Prostate gland (tissue), 2 donors: ENCODE data around the gene RPL15. TPM values are rescaled to one million over a fixed set of nuclear protein-coding genes. Genes with fewer than 3 reads are reported as not detected.

Source experiments
- DNase-seq: peaks from one replicate; pipeline ENCODE4 v3.0.0-alpha.2; 2019; ENCODE audit warnings: low spot score
- H3K27ac ChIP-seq, 2 donors: fragments of 200-600 bp; sonication (generic); 2 replicates each; pipeline ENCODE4 v1.5.1; 2017 to 2019
- H3K27me3 ChIP-seq: fragments of 200-600 bp; sonication (generic); replicated peaks from 2 replicates; pipeline ENCODE4 v1.5.1; 2019; ENCODE audit not compliant: insufficient read depth
- H3K36me3 ChIP-seq, 2 donors: fragments of 200-600 bp; sonication (generic); 1 replicate in 1 of 2; 2 replicates in 1 of 2; pipeline versions ENCODE4 v1.5.1 to v1.8.1; 2017 to 2019
- H3K4me1 ChIP-seq: fragments of 200-600 bp; sonication (generic); replicated peaks from 2 replicates; pipeline ENCODE4 v1.5.1; 2019
- H3K4me3 ChIP-seq, 2 donors: fragments of 200-600 bp; sonication (generic); 2 replicates each; pipeline ENCODE4 v1.5.1; 2017 to 2019
- H3K9me3 ChIP-seq: fragments of 200-600 bp; sonication (generic); 2 replicates; pipeline ENCODE4 v1.5.1; 2017
- POLR2A ChIP-seq: fragments of 450-650 bp; IDR thresholded peaks from one replicate; pipeline ENCODE4 v1.6.1; 2016; ENCODE audit warnings: antibody characterized with exemption, mild to moderate bottlenecking
- POLR2AphosphoS5 ChIP-seq: sonication (generic); formaldehyde crosslinking; IDR thresholded peaks from one replicate; pipeline ENCODE4 v1.6.1; 2017; ENCODE audit warnings: antibody characterized with exemption
- WGBS: methylation state at CpG from one replicate; pipeline ENCODE4 v1.1.5; 2018; 5-methylcytosine and 5-hydroxymethylcytosine counted together
- intact Hi-C: fragments of 100-400 bp; cut with DNase I; formaldehyde crosslinking; loops from one replicate; pipeline ENCODE4 v1.14.2; 2022
- total RNA-seq, 2 donors: library from RNA; depleted of rRNA; stranded (reverse); fragments of >200 nt; gene quantifications; one replicate each; pipeline ENCODE4 v1.1.0, GENCODE V29; 2016
- TF ChIP-seq, protein P1 (sequence below), 4 experiments: fragments of 200-600 bp in 2 of 4; fragments of 450-650 bp in 2 of 4; sonication (generic) in 2 of 4; IDR thresholded peaks; 1 replicate in 3 of 4; 2 replicates in 1 of 4; pipeline ENCODE4 v1.5.1; 2016 to 2019; ENCODE audit warnings: antibody characterized with exemption in 4 of 4, mild to moderate bottlenecking in 2 of 4, moderate library complexity in 2 of 4

RPL15 gene
- total RNA-seq, 2 donors from 2014 or later: 2,124 to 2,276 TPM

DNA sequence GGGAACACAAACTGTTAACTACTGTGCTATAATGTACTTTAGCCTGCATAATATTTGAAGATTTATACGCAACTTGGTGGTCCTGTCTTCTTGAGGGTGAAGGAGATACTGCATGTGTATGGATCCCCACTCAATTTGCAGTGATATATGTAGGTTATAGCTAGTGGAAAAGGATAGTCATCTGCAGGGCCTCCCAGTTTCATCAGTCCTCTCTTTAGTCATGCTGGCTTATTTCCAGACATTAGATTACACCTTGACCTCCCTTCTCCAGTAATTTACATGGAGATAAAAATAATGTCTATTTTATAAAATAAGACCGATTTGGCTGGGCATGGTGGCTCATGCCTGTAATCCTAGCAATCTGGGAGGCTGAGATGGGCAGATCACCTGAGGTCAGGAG is 31.8 kb downstream of the RPL15 start:
- peaks cover 8% of the 10 kb centered on the region for H3K4me1 ChIP-seq
- H3K9me3 ChIP-seq: no peaks in the 10 kb centered on the region
- no peaks in the 10 kb centered on the region for H3K36me3 ChIP-seq
- TF ChIP-seq, protein P1, sequence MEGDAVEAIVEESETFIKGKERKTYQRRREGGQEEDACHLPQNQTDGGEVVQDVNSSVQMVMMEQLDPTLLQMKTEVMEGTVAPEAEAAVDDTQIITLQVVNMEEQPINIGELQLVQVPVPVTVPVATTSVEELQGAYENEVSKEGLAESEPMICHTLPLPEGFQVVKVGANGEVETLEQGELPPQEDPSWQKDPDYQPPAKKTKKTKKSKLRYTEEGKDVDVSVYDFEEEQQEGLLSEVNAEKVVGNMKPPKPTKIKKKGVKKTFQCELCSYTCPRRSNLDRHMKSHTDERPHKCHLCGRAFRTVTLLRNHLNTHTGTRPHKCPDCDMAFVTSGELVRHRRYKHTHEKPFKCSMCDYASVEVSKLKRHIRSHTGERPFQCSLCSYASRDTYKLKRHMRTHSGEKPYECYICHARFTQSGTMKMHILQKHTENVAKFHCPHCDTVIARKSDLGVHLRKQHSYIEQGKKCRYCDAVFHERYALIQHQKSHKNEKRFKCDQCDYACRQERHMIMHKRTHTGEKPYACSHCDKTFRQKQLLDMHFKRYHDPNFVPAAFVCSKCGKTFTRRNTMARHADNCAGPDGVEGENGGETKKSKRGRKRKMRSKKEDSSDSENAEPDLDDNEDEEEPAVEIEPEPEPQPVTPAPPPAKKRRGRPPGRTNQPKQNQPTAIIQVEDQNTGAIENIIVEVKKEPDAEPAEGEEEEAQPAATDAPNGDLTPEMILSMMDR (IDR thresholded peaks at IDR 0.05): no peak
- no peak for TF ChIP-seq POLR2AphosphoS5
- TF ChIP-seq POLR2A: no peak
- DNase-seq: no peak
- H3K27me3 ChIP-seq: no peaks in the 10 kb centered on the region
- H3K27ac ChIP-seq: no peak overlapping the region
- H3K4me3 ChIP-seq: no peak overlapping the region
- intact Hi-C loops: no loop called here
- WGBS: 77% methylated on average over 2 of the region's 2 CpGs

DNA sequence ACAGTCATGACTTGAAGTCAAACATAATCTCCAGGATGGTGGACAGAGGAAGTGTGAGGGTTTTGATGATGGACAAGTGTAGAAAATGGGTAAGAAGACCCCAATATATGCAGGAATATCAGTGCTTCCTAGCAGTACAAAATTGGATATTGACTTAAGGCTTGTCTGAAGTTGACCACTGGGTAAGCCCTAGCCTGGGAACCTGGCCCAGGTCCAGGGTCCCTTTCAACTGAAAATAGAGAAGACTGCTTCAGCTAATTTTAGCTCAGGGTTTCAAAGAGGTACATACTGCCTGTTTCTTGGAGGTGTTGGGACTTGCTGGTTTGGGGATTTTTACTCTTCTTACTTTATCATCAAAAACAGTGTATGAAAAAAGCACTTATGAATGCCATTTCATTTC is 32.9 kb downstream of the RPL15 start:
- Histone ChIP-seq H3K4me3 (no peak overlapping the region), H3K4me1 (peaks cover 8% of the 10 kb centered on the region), H3K36me3 (no peaks in the 10 kb centered on the region), H3K9me3 (no peaks in the 10 kb centered on the region), H3K27me3 (no peaks in the 10 kb centered on the region), H3K27ac (peak overlapping the region; percentile 11 to 16)
- no peak for DNase-seq
- intact Hi-C loops: no loop called here
- TF ChIP-seq POLR2AphosphoS5: no peak

DNA sequence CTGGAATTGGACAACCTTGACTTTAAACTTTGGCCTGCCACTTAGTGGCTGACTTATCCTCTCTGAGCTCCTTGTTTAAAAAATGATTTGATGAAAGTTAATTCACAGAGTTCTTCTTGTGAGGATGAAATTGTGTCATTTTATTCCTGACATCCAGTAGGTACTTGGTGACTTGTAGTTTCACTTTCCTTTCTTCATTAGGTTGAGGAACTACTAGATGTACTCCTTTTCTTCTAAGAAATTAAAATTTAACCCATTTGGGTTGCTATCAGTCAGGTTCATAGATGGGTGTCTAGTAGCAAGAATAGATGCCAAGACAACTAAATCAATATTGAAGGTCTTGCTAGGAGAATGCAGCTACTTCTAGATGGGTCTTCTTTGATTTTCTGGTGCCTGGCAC is 33.4 kb downstream of the RPL15 start:
- Histone ChIP-seq H3K36me3 (no peaks in the 10 kb centered on the region), H3K9me3 (no peaks in the 10 kb centered on the region), H3K27ac (peak overlapping the region; percentile 11 to 16), H3K4me3 (no peak overlapping the region), H3K27me3 (no peaks in the 10 kb centered on the region), H3K4me1 (peaks cover 8% of the 10 kb centered on the region)
- DNase-seq: no peak
- intact Hi-C loops: no loop called here
- TF ChIP-seq, protein P1 (IDR thresholded peaks at IDR 0.05): no peak
- TF ChIP-seq POLR2A (no peak), POLR2AphosphoS5 (no peak)

DNA sequence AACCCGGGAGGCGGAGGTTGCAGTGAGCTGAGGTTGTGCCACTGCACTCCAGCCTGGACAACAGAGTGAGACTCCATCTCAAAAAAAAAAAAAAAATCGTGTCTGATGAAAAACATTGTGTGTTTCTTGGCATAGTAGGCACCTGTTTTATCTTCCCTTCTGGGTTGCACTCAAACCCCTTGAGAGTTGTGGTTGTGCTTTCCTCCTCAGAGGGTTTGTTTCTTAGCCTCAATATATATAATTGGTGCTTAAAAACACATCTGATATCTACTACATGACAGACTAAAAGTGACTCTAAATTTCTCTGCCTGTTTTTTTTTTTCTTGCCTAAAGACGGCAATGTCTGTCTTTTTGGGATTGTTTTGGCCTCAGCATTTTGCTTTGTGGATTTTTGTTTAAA is 35.7 kb downstream of the RPL15 start:
- TF ChIP-seq, protein P1 (IDR thresholded peaks at IDR 0.05): no peak
- TF ChIP-seq POLR2AphosphoS5 (no peak), POLR2A (no peak)
- 84% methylated on average over 4 of the region's 4 CpGs for WGBS
- Histone ChIP-seq H3K4me1 (no peaks in the 10 kb centered on the region), H3K4me3 (no peak overlapping the region), H3K36me3 (no peaks in the 10 kb centered on the region), H3K9me3 (no peaks in the 10 kb centered on the region), H3K27me3 (no peaks in the 10 kb centered on the region), H3K27ac (no peak overlapping the region)
- no peak for DNase-seq
- intact Hi-C loops: no loop called here

DNA sequence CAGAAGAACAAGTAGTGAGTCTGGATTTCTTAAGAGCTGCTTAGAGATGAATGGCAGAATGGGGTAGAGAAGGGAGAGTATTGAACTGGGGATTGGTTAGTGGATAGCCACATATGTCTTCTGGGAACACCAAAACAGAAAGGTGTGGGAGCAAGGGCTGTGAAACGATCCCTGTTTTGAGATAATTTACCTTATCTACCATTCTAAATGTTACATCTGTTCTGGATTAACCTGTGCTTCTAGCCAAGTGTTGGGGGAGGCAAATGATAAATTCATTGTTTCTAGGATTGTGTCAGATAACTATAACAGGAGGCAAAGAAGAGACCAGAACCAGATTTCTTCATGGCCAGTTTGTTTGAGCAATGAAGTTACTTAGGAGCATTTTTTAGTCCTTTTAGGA is 36.6 kb downstream of the RPL15 start:
- intact Hi-C loops: no loop called here
- H3K4me1 ChIP-seq: no peaks in the 10 kb centered on the region
- H3K4me3 ChIP-seq: no peak overlapping the region
- no peaks in the 10 kb centered on the region for H3K27me3 ChIP-seq
- no peaks in the 10 kb centered on the region for H3K36me3 ChIP-seq
- no peaks in the 10 kb centered on the region for H3K9me3 ChIP-seq
- no peak overlapping the region for H3K27ac ChIP-seq
- TF ChIP-seq, protein P1 (IDR thresholded peaks at IDR 0.05): no peak
- TF ChIP-seq POLR2A (no peak), POLR2AphosphoS5 (no peak)
- DNase-seq: no peak
- 68% methylated on average over 1 of the region's 1 CpG for WGBS
